Heart right ventricle (tissue), 16 donors: ENCODE data around the gene BCL2L15. TPM values are rescaled to one million over a fixed set of nuclear protein-coding genes. Genes with fewer than 3 reads are reported as not detected.

Source experiments
- ATAC-seq, 8 donors: fragments of 200-7000 bp; cut with Tn5 transposase; one replicate each; pipeline ENCODE4 v1.9.1; 2020; ENCODE audit warnings: mild to moderate bottlenecking in 8 of 8, moderate library complexity in 8 of 8, moderate number of reproducible peaks in 1 of 8
- DNase-seq, 2 donors: peaks; one replicate each; pipeline ENCODE4 v3.0.0-alpha.2; 2020
- H3K27ac ChIP-seq, 10 donors: fragments of 200-600 bp; sonication (generic) in 2 of 10; one replicate each; pipeline versions ENCODE4 v1.5.0 to v1.8.0; 2020 to 2022; ENCODE audit warnings: mild to moderate bottlenecking in 3 of 10
- H3K27me3 ChIP-seq, 7 donors: fragments of 200-600 bp; one replicate each; pipeline ENCODE4 v1.8.0; 2021 to 2022; ENCODE audit warnings: mild to moderate bottlenecking in 2 of 7
- H3K36me3 ChIP-seq, 9 donors: fragments of 200-600 bp; sonication (generic) in 1 of 9; one replicate each; pipeline versions ENCODE4 v1.5.0 to v1.8.0; 2020 to 2022; ENCODE audit warnings: mild to moderate bottlenecking in 2 of 9
- H3K4me1 ChIP-seq, 9 donors: fragments of 200-600 bp; sonication (generic) in 1 of 9; one replicate each; pipeline versions ENCODE4 v1.5.0 to v1.8.0; 2020 to 2022; ENCODE audit warnings: mild to moderate bottlenecking in 4 of 9
- H3K4me3 ChIP-seq, 10 donors: fragments of 200-600 bp; sonication (generic) in 2 of 10; one replicate each; pipeline versions ENCODE4 v1.5.0 to v1.8.0; 2020 to 2022; ENCODE audit warnings: mild to moderate bottlenecking in 7 of 10, moderate library complexity in 2 of 10
- H3K9me3 ChIP-seq, 11 donors: fragments of 200-600 bp in 10 of 11; sonication (generic) in 2 of 11; one replicate each; pipeline versions ENCODE4 v1.5.0 to v1.8.0; 2013 to 2022; ENCODE audit warnings: mild to moderate bottlenecking in 2 of 11, control low read depth in 1 of 11, moderate library complexity in 1 of 11
- WGBS, 2 donors: extraction: QIAGEN DNeasy Blood & Tissue Kit; methylation state at CpG; one replicate each; pipeline ENCODE4 v1.1.7; 2013; ENCODE audit warnings: inconsistent platforms in 1 of 2; 5-methylcytosine and 5-hydroxymethylcytosine counted together
- intact Hi-C, 10 donors: fragments of 100-400 bp; cut with DNase I; formaldehyde crosslinking; loops; one replicate each; pipeline versions ENCODE4 v1.11.1 to v1.14.2; 2022
- polyA plus RNA-seq, 2 donors: library from polyadenylated mRNA; stranded (reverse); fragments of 200-250 nt; gene quantifications; one replicate each; pipeline ENCODE4 v1.2.3, GENCODE V29; 2013
- total RNA-seq, 10 donors: library from RNA; stranded (reverse); fragmentation: NEBNext Ultra II Directional in 3 of 10; extraction: Animal tissue kit (Norgen Biotek cat#: 25700) in 3 of 10; gene quantifications; one replicate each; pipeline versions ENCODE4 v1.2.1 to v1.2.4, GENCODE V29; 2021 to 2023
- TF ChIP-seq, protein P1 (sequence below), 9 donors: fragments of 200-600 bp; sonication (generic) in 2 of 9; IDR thresholded peaks; one replicate each; pipeline versions ENCODE4 v1.5.0 to v1.8.0; 2021 to 2022; ENCODE audit warnings: antibody characterized with exemption in 9 of 9, mild to moderate bottlenecking in 5 of 9, moderate library complexity in 1 of 9
- donor health status: Arrhythmogenic right ventricular cardiomyopathy.
- donor health status: ischemic (EF 13 %, LVEDD 7.1; RV severe dilation, severe dysfunction).
- donor health status: healthy with polysubstance abuse.
- donor health status: DM: no; HTN: yes; CAD: no.
- donor health status: DM: no; HTN: no; CAD: no.
- donor health status: ischemic (EF 25% LVEDD 6.9; RV normal size, moderate dysfunction).
- donor health status: ischemic (EF 25% LVEDD 5.7; RV mildly dilated, moderate dysfunction).
- donor health status: healthy.
- donor health status: DM: yes; HTN: yes; CAD: no.
- donor health status: Ischemic cardiomyopathy.
- donor health status: ischemic (EF 35%, LVEDD 5.7; RV mildly dilated, moderate dysfunction).
- donor health status: nonischemic (EF 11% LVEDD 7.7; RV severe dilation, severe dysfunction).
- donor health status: DM: yes; HTN: yes; CAD: no.
- donor health status: PGD.
- donor health status: ischemic (EF 29% LVEDD 5.4; RV normal size, mild dysfunction).
- donor health status: nonischemic (EF 23%, LVEDD 6.1; RV moderate dilation, normal function).

Gene BCL2L15
- total and polyA plus RNA-seq, 12 donors, result 0.05 to 0.28 (median 0.09) TPM; not detected in 3

DNA sequence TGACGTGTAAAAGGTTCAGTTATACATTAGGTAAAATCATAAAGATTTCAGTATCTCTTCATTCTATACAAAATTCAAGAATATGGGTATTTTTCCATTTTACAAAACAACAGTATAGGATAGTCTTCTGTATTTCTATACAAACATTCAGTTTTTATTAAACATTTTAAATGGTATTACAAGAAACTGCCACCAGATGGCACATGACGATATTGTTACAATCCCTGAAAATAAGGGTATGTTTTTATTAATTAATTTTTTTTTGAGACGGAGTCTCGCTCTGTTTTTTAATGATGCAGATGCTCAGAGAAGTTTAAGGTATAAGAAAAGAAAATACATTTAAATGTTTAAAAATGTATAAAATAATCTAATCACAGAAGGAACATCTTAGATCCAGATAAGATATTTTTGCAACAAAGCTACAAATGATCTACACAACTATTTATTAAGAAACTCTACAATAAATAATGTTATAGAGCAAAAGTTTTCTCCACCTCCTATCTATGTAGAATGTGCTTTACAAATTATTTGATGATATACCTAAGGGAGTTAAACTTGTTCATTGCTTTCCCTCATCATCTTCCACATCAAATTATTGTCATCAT is 51.6 kb downstream of the BCL2L15 start:
- no peak for DNase-seq

DNA sequence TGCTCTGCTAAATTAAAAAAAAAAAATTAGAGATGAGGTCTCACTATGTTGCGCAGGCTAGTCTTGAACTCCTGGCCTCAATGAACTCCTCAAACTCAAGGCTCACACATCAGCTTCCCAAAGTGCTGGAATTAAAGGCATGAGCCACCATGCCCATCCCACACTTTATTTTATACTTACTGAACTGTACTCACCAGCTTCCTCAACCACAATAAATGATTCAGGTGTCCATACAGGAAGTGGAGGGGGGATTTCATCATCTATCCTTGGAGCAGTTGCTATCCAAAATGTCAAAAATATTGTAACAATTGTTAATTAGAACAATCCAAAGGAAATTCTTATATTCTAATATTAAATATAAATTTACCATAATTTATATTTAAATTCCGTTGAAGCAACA is 52.7 kb downstream of the BCL2L15 start:
- 94 to 95% methylated on average over 2 of the region's 2 CpGs for WGBS, 2 donors
- intact Hi-C loops, result loop anchor here (1.0 to 10.0 kb wide), 10 partner anchors 68 to 460 kb away; partner anchors contain the start of genes DCLRE1B (in 6 of the 10), AP4B1 (in 3 of the 10) and OLFML3 (in 2 of the 10)
- ATAC-seq (no peak), DNase-seq (no peak)
- Histone ChIP-seq H3K9me3 (no peaks in the 10 kb centered on the region), H3K4me1 (peaks cover 0 to 4% (median 0%) of the 10 kb centered on the region in 9 donors), H3K27me3 (peaks cover 0 to 3% (median 0%) of the 10 kb centered on the region in 7 donors), H3K4me3 (no peak overlapping the region), H3K27ac (no peak overlapping the region), H3K36me3 (peaks cover 0 to 49% (median 0%) of the 10 kb centered on the region in 9 donors)
- TF ChIP-seq, protein P1, sequence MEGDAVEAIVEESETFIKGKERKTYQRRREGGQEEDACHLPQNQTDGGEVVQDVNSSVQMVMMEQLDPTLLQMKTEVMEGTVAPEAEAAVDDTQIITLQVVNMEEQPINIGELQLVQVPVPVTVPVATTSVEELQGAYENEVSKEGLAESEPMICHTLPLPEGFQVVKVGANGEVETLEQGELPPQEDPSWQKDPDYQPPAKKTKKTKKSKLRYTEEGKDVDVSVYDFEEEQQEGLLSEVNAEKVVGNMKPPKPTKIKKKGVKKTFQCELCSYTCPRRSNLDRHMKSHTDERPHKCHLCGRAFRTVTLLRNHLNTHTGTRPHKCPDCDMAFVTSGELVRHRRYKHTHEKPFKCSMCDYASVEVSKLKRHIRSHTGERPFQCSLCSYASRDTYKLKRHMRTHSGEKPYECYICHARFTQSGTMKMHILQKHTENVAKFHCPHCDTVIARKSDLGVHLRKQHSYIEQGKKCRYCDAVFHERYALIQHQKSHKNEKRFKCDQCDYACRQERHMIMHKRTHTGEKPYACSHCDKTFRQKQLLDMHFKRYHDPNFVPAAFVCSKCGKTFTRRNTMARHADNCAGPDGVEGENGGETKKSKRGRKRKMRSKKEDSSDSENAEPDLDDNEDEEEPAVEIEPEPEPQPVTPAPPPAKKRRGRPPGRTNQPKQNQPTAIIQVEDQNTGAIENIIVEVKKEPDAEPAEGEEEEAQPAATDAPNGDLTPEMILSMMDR (IDR thresholded peaks at IDR 0.05), result no peak

More for the DNA sequence above, 51.6 kb downstream of the BCL2L15 start:
- TF ChIP-seq, protein P1 (IDR thresholded peaks at IDR 0.05), result peak; percentile 47 to 79 (median 66)
- intact Hi-C loops, result loop anchor here (1.0 to 10.0 kb wide), 10 partner anchors 67 to 459 kb away; partner anchors contain the start of genes DCLRE1B (in 6 of the 10), AP4B1 (in 3 of the 10) and OLFML3 (in 2 of the 10)
- H3K27me3 ChIP-seq, result peaks cover 0 to 3% (median 0%) of the 10 kb centered on the region in 7 donors
- no peaks in the 10 kb centered on the region for H3K9me3 ChIP-seq
- no peak overlapping the region for H3K4me3 ChIP-seq
- H3K4me1 ChIP-seq, result peaks cover 0 to 4% (median 0%) of the 10 kb centered on the region in 9 donors
- H3K36me3 ChIP-seq, result peaks cover 0 to 44% (median 0%) of the 10 kb centered on the region in 9 donors
- 18% methylated on average over 4 of the region's 4 CpGs for WGBS, 2 donors
- ATAC-seq, result no peak
- H3K27ac ChIP-seq, result no peak overlapping the region

Other genes with a start within 250 kb of the BCL2L15 start
- gene PHTF1, start 128.1 kb downstream of the BCL2L15 start, total RNA-seq, result 10 to 100 TPM in 5 of 10 donors, 1 to 10 TPM in 5; 7.7 to 14.8 (median 10.0) TPM
- gene PHTF1, start 128.1 kb downstream of the BCL2L15 start, polyA plus RNA-seq, result 1 to 10 TPM; 4.9 to 8.3 TPM
- gene RSBN1, start 75.1 kb downstream of the BCL2L15 start, total RNA-seq, result 10 to 100 TPM in 8 of 10 donors, 1 to 10 TPM in 2; 7.5 to 13.9 (median 11.8) TPM
- 1 to 10 TPM; 2.1 to 5.0 TPM for gene RSBN1, start 75.1 kb downstream of the BCL2L15 start, polyA plus RNA-seq
- gene PTPN22, start 15.9 kb downstream of the BCL2L15 start, total RNA-seq, result 1 to 10 TPM in 1 of 10 donors, under 1 TPM in 9; 0.13 to 3.3 (median 0.56) TPM
- gene PTPN22, start 15.9 kb downstream of the BCL2L15 start, polyA plus RNA-seq, result under 1 TPM; 0.20 to 0.44 TPM
- gene AP4B1, start 17.2 kb upstream of the BCL2L15 start, total RNA-seq, result 10 to 100 TPM in 8 of 10 donors, 1 to 10 TPM in 2; 9.1 to 13.9 (median 11.5) TPM
- gene AP4B1, start 17.2 kb upstream of the BCL2L15 start, polyA plus RNA-seq, result 10 to 100 TPM in 1 of 2 donors, 1 to 10 TPM in 1; 7.5 to 15.4 TPM
- gene DCLRE1B, start 17.7 kb upstream of the BCL2L15 start, total RNA-seq, result 1 to 10 TPM in 9 of 10 donors, under 1 TPM in 1; 0.78 to 4.2 (median 2.1) TPM
- gene DCLRE1B, start 17.7 kb upstream of the BCL2L15 start, polyA plus RNA-seq, result 1 to 10 TPM in 1 of 2 donors, under 1 TPM in 1; 0.59 to 1.8 TPM
- 10 to 100 TPM; 42.6 to 91.0 (median 62.2) TPM for gene HIPK1, start 41.7 kb upstream of the BCL2L15 start, total RNA-seq
- gene HIPK1, start 41.7 kb upstream of the BCL2L15 start, polyA plus RNA-seq, result 10 to 100 TPM in 1 of 2 donors, 1 to 10 TPM in 1; 7.8 to 10.7 TPM
- 10 to 100 TPM in 7 of 10 donors, 1 to 10 TPM in 3; 6.1 to 19.7 (median 11.0) TPM for gene OLFML3, start 91.9 kb upstream of the BCL2L15 start, total RNA-seq
- gene OLFML3, start 91.9 kb upstream of the BCL2L15 start, polyA plus RNA-seq, result 10 to 100 TPM; 10.3 to 11.4 TPM